A549 (cell line): ENCODE results near the gene CHRNB1. TPM values are rescaled to one million over a fixed set of nuclear protein-coding genes. Genes with fewer than 3 reads are reported as not detected.

Source experiments
- ATAC-seq, 2 experiments: fragments of 200-7000 bp in 1 of 2; fragments of >200 bp in 1 of 2; cut with Nextera tagmentation in 1 of 2; cut with Tn5 transposase in 1 of 2; 3 replicates each; pipeline versions ENCODE4 v1.8.0 to v1.9.1; 2018 to 2020; ENCODE audit warnings: mild to moderate bottlenecking in 1 of 2, moderate library complexity in 1 of 2
- CTCF ChIA-PET: fragments of 300-600 bp; sonication (Branson Sonifier 250); formaldehyde crosslinking; extraction: SDS; loops from one replicate; lab custom pipeline; 2021; ENCODE audit warnings: antibody characterized with exemption, inconsistent platforms; lab: Yijun Ruan, JAX
- POLR2A ChIA-PET: fragments of 350-600 bp; formaldehyde crosslinking; extraction: SDS; loops from one replicate; lab custom pipeline; 2021; ENCODE audit warnings: antibody characterized with exemption, inconsistent platforms; lab: Yijun Ruan, JAX
- DNase-seq, 2 experiments: peaks; one replicate each; pipeline versions ENCODE4 v3.0.0 to v3.0.0-alpha.2; 2011 to 2016; ENCODE audit warnings: low read depth in 1 of 2, low spot score in 1 of 2
- FAIRE-seq: peaks from 2 replicates; lab custom pipeline; 2011; peaks lifted over from hg19 to GRCh38; lab: Jason Lieb, UNC
- H3K27ac ChIP-seq, 2 experiments: fragments of >200 bp; sonication (Bioruptor Twin); formaldehyde crosslinking; 3 replicates each; pipeline ENCODE4 v1.5.1; 2016 to 2017
- H3K4me1 ChIP-seq: fragments of >200 bp; sonication (Bioruptor Twin); formaldehyde crosslinking; 3 replicates; pipeline ENCODE4 v1.6.1; 2016
- H3K4me2 ChIP-seq: fragments of >200 bp; sonication (Bioruptor Twin); formaldehyde crosslinking; 3 replicates; pipeline ENCODE4 v1.6.1; 2016
- H3K4me3 ChIP-seq: fragments of >200 bp; sonication (Bioruptor Twin); formaldehyde crosslinking; 3 replicates; pipeline ENCODE4 v1.5.1; 2016
- H3K9me3 ChIP-seq: fragments of >200 bp; sonication (Bioruptor Twin); formaldehyde crosslinking; 3 replicates; pipeline ENCODE4 v1.6.1; 2016
- BCL3 ChIP-seq: fragments of >200 bp; sonication (Bioruptor Twin); formaldehyde crosslinking; IDR thresholded peaks from 3 replicates; pipeline ENCODE4 v1.6.1; 2016
- CBX8 ChIP-seq: fragments of 200-600 bp; sonication (generic); IDR thresholded peaks from 2 replicates; pipeline ENCODE4 v1.6.1; 2016
- CEBPB ChIP-seq, 2 experiments: fragments of >200 bp in 1 of 2; sonication (Bioruptor Twin) in 1 of 2; formaldehyde crosslinking in 1 of 2; IDR thresholded peaks; 2 replicates each; pipeline ENCODE4 v1.6.1; 2012 to 2016
- CHD4 ChIP-seq: fragments of 200-600 bp; sonication (generic); IDR thresholded peaks from 2 replicates; pipeline ENCODE4 v1.6.1; 2016; ENCODE audit warnings: antibody characterized with exemption, mild to moderate bottlenecking, borderline replicate concordance
- CTCF ChIP-seq: fragments of >200 bp; sonication (Bioruptor Twin); formaldehyde crosslinking; IDR thresholded peaks from 3 replicates; pipeline ENCODE4 v1.5.1; 2016
- E2F6 ChIP-seq: IDR thresholded peaks from 2 replicates; pipeline ENCODE4 v1.6.1; 2012; ENCODE audit warnings: low read depth, borderline replicate concordance
- EHF ChIP-seq: fragments of 250-450 bp; sonication (Bioruptor Pico); IDR thresholded peaks from 2 replicates; pipeline ENCODE4 v1.5.0; 2020; ENCODE audit warnings: mild to moderate bottlenecking
- FOSB ChIP-seq: fragments of 250-450 bp; sonication (Bioruptor Pico); IDR thresholded peaks from 2 replicates; pipeline ENCODE4 v1.5.0; 2020; ENCODE audit warnings: mild to moderate bottlenecking, moderate library complexity
- FOXS1 ChIP-seq: fragments of 250-450 bp; sonication (Bioruptor Pico); IDR thresholded peaks from 2 replicates; pipeline ENCODE4 v1.5.0; 2020; ENCODE audit warnings: mild to moderate bottlenecking, moderate library complexity
- HDAC2 ChIP-seq: fragments of 200-600 bp; sonication (generic); IDR thresholded peaks from 2 replicates; pipeline ENCODE4 v1.6.1; 2016
- JUN ChIP-seq, 2 experiments: fragments of >200 bp; sonication (Bioruptor Twin); formaldehyde crosslinking; IDR thresholded peaks; 2 replicates in 1 of 2; 3 replicates in 1 of 2; pipeline ENCODE4 v1.6.1; 2016 to 2017
- KDM1A ChIP-seq: fragments of 200-600 bp; sonication (generic); IDR thresholded peaks from 2 replicates; pipeline ENCODE4 v1.6.1; 2016; ENCODE audit warnings: low read depth, mild to moderate bottlenecking
- NR3C1 ChIP-seq: fragments of >200 bp; sonication (Bioruptor Twin); formaldehyde crosslinking; IDR thresholded peaks from 3 replicates; pipeline ENCODE4 v1.6.1; 2017
- POLR2A ChIP-seq: IDR thresholded peaks from 2 replicates; pipeline ENCODE4 v1.6.1; 2012; ENCODE audit warnings: mild to moderate bottlenecking, low read length
- POLR2AphosphoS2 ChIP-seq: conservative IDR thresholded peaks from 2 replicates; pipeline ENCODE4 v1.6.1; 2012; ENCODE audit warnings: low read length, improper control_type of control experiment, inconsistent platforms
- RCOR1 ChIP-seq: fragments of 150-350 bp; IDR thresholded peaks from 2 replicates; pipeline ENCODE4 v1.6.1; 2014; ENCODE audit warnings: antibody characterized with exemption, low read length, low read depth
- REST ChIP-seq: fragments of 200-600 bp; sonication (generic); IDR thresholded peaks from 2 replicates; pipeline ENCODE4 v1.6.1; 2016; ENCODE audit warnings: antibody characterized with exemption, mild to moderate bottlenecking, moderate library complexity
- RNF2 ChIP-seq: fragments of 200-600 bp; sonication (generic); IDR thresholded peaks from 2 replicates; pipeline ENCODE4 v1.6.1; 2016; ENCODE audit warnings: low read depth, mild to moderate bottlenecking, antibody characterized with exemption, moderate library complexity, borderline replicate concordance
- TP53 ChIP-seq: fragments of 250-450 bp; sonication (Bioruptor Pico); IDR thresholded peaks from 2 replicates; pipeline ENCODE4 v1.5.0; 2021; ENCODE audit warnings: mild to moderate bottlenecking, moderate library complexity
- ZNF302 ChIP-seq: fragments of 250-450 bp; sonication (Bioruptor Pico); IDR thresholded peaks from 2 replicates; pipeline ENCODE4 v1.9.0; 2021; ENCODE audit warnings: inconsistent platforms, mild to moderate bottlenecking, moderate library complexity
- WGBS: methylation state at CpG from one replicate; pipeline ENCODE4 v1.1.6; 2017; ENCODE audit errors: missing lambda C conversion rate; 5-methylcytosine and 5-hydroxymethylcytosine counted together
- polyA plus RNA-seq, 4 experiments: library from polyadenylated mRNA; depleted of rRNA in 3 of 4; stranded (reverse); fragments of >200 nt; fragmentation: RNase III in 1 of 4; extraction: RNeasy Plus Mini Kit Qiagen cat#74134 plus additional on column Dnase treatment in 1 of 4; gene quantifications; 2 replicates in 3 of 4; 3 replicates in 1 of 4; pipeline ENCODE4 v1.2.3, GENCODE V29; 2011 to 2017

Gene CHRNB1
- polyA plus RNA-seq, 2 of the 4 experiments (the other 2 are of a cell fraction) = 6.5 to 8.4 TPM

- TF ChIP-seq BCL3 (no peak), RNF2 (no peak)
Measured at GRCh38 chr17:7398612-7399011, 46.2 kb upstream of the CHRNB1 start (continued).

GRCh38 chr17:7403043-7403726 lies 41.7 kb upstream of the CHRNB1 start:
- Histone ChIP-seq H3K4me3 (peak overlapping the region; percentile 88), H3K9me3 (no peaks in the 10 kb centered on the region), H3K4me2 (peak overlapping the region; percentile 78), H3K27ac (peak overlapping the region; percentile 73 to 86), H3K4me1 (peaks cover 28% of the 10 kb centered on the region)
- WGBS = 20% methylated on average over 15 of the region's 16 CpGs
- no peak for TF ChIP-seq FOSB (CRISPR knock-in tag)
- TF ChIP-seq FOXS1 (CRISPR knock-in tag) = no peak
- no peak for TF ChIP-seq JUN (IDR thresholded peaks at IDR 0.05)
- no peak for TF ChIP-seq CBX8
- no peak for TF ChIP-seq HDAC2
- TF ChIP-seq POLR2AphosphoS2 = no peak
- no peak for TF ChIP-seq KDM1A
- TF ChIP-seq REST = no peak
- TF ChIP-seq ZNF302 = no peak
- no peak for TF ChIP-seq POLR2A
- TF ChIP-seq RCOR1 = no peak
- TF ChIP-seq E2F6 = no peak
- TF ChIP-seq CEBPB (IDR thresholded peaks at IDR 0.05) = no peak
- no peak for TF ChIP-seq BCL3
- TF ChIP-seq CHD4 = no peak
- TF ChIP-seq NR3C1 = no peak
- no peak for TF ChIP-seq TP53 (CRISPR knock-in tag)
- TF ChIP-seq EHF (CRISPR knock-in tag) = no peak
- TF ChIP-seq CTCF = no peak
- peak; percentile 15 to 27; a peak in 5 of 6 replicates for ATAC-seq
- CTCF ChIA-PET = interaction anchor here (0.5 to 3.4 kb wide), 19 partner anchors 8 to 1072 kb away, joined by 3 to 29 read pairs (median 3); partner anchors contain the start of genes PLSCR3, SAT2, SENP3 and SLC2A4
- POLR2A ChIA-PET = interaction anchor here (0.6 to 2.4 kb wide), 19 partner anchors 8 to 617 kb away, joined by 3 to 26 read pairs (median 5); partner anchors contain the start of genes CHRNB1, KCTD11, MPDU1 and PLSCR3
- FAIRE-seq = peak; percentile 74
- peak in 1 of 2 experiments; percentile 38 for DNase-seq
